ENCODE data around the gene RHEX.

The RHEX gene

GRCh38 chr1:206114692-206115640 is 62.0 kb downstream of the RHEX start:
- FAIRE-seq, result no peak
- no peak for DNase-seq (ENCODE audit: low spot score)

DNA sequence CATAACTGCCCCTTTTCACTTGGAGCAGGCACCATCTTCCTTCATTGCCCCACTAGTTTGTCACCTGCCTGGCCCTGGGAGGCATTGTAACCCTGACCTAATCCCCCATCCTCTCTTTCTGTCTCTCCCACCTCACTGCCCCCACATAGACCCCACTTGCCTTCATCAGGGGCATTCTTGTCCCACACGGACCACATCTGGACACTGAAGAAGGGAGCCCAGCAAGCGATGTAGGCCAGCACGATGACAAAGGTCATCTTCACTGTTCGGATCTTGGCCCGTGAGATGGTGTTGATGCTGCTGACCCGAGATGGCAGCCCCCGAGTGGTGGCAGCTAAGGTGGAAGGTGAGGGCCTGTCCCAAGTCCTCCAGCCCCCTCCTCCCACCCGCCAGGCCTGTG is 62.8 kb downstream of the RHEX start:
- DNase-seq (ENCODE audit: low spot score) (no peak), FAIRE-seq (no peak)

DNA sequence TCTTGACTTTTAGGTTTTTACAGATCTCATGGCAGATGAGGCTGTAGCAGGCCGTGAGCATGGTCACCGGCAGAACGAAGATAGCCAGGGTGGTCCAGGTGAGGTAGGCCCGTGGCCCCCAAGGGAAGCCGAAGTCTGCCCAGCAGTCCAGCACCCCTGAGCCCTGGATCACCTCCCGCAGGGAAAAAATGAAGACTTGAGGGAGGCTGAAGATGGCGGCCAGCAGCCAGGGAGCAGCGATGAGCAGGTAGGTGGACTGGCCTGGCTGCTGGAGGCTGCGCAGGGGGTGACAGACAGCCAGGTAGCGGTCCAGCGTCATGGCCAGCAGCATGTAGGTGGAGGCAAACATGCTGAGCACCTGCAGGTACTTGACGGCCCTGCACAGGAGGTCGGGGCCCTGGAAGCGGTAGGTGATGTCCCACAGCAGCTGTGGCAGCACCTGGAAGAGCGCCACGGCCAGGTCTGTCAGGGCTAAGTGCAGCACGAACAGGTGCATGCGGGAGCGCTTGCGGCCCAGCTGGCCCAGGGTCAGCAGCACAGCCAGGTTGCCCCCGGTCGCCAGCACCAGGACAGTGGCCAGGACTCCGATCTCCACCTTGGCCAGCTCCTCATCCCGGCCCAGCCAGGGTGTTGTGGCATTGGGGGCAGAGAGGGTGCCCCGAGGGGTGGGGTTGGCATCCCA is 63.4 kb downstream of the RHEX start:
- no peak for FAIRE-seq
- DNase-seq (ENCODE audit: low spot score), result no peak

GRCh38 chr1:206116873-206117150 is 63.8 kb downstream of the RHEX start:
- no peak for FAIRE-seq

GRCh38 chr1:206117151-206117948 is 64.4 kb downstream of the RHEX start, which contains the start of gene AVPR1B:
TSS of gene AVPR1B (minus strand) at chr1:206117388. CDS start at chr1:206116890, 498 bp downstream.
- no peak for FAIRE-seq
- DNase-seq (ENCODE audit: low spot score), result no peak

More at GRCh38 chr1:206116873-206117150, 63.8 kb downstream of the RHEX start:
- no peak for DNase-seq (ENCODE audit: low spot score)

DNA sequence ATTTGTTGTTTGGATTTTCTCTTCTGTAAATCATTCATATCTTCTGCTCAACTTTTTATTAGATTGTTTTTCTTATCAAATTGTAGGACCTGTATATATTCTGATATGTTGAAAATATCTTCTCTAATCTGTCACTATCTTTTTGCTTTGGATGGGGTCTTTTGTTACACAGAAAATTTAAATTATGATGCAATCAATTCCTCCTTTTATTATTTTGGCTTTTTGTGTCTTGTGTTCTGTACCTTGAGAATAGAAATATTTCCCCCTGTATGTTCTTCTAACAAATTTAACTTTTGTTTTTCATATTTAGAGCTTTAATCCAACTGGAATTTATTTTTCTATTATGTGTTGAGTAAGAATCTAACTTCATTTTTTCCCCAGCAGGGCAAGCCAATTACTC is 67.4 kb downstream of the RHEX start:
- FAIRE-seq, result no peak
- no peak for DNase-seq (ENCODE audit: low spot score)

- FAIRE-seq, result no peak
- DNase-seq (ENCODE audit: low spot score), result no peak
Observed at GRCh38 chr1:206121269-206121668, 68.3 kb downstream of the RHEX start.

DNA sequence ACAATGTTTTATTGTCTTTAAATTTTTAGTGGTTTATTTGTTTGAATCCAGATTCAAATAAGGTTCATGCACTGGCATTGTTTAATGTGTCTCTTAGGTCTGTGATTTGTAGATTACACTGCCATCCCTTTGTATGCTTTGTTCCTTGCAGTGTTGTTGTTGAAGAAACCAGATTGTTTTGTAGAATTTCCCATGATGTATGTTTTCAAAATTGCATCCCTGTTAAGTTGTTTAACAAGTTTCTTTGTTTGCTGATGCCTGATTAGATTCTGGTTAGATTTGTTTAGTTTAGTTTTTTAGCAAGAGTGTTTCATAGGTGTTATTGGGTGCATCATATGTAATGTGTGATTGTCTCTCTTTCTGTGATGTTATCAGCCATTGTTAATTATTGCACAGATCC is 69.7 kb downstream of the RHEX start:
- FAIRE-seq, result no peak
- no peak for DNase-seq (ENCODE audit: low spot score)

DNA sequence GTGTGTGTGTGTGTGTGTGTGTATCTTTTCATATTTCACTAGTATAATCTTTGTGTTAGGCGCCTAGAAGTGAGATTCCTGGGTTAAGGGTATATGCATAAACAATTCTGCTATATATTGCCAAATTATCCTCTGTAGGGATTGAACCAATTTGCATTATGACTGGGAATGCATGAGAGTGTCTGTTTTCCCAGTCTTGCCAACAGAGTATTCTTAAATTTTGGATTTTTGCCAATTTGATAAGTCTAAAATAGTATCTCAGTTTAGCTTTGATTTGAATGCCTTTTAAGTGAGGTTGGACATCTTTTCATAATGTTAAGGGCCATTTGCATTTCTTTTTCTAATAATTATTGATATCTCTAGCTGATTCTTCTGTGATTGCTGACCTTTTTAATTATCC is 72.4 kb downstream of the RHEX start:
- DNase-seq (ENCODE audit: low spot score) (no peak), FAIRE-seq (no peak)

GRCh38 chr1:206127336-206127735 is 74.4 kb downstream of the RHEX start:
- DNase-seq (ENCODE audit: low spot score) (no peak), FAIRE-seq (no peak)

GRCh38 chr1:206128196-206128595 is 75.2 kb downstream of the RHEX start:
- DNase-seq (ENCODE audit: low spot score) (no peak), FAIRE-seq (no peak)

DNA sequence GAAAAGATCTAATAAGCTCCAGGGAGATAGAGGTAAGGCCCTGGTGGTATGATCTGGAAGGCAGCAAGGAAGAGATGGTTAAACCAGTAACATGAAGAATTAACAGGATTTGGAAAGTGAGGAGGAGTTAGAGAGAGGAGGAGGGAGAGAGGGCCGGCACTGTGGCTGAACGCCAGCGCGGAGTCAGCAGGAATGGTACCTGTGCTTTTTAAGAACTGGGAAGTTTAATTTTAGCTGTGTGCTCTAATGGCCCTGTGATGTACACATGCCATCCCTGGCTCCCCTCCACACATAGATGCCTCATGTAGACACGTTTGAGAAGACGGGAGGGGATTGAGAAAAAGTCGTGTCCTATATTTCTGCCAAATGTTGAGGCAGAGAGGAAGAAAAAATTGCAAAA is 78.1 kb downstream of the RHEX start:
- FAIRE-seq, result no peak
- DNase-seq (ENCODE audit: low spot score), result no peak

GRCh38 chr1:206133751-206134415 is 80.9 kb downstream of the RHEX start:
- DNase-seq (ENCODE audit: low spot score) (no peak), FAIRE-seq (no peak)

DNA sequence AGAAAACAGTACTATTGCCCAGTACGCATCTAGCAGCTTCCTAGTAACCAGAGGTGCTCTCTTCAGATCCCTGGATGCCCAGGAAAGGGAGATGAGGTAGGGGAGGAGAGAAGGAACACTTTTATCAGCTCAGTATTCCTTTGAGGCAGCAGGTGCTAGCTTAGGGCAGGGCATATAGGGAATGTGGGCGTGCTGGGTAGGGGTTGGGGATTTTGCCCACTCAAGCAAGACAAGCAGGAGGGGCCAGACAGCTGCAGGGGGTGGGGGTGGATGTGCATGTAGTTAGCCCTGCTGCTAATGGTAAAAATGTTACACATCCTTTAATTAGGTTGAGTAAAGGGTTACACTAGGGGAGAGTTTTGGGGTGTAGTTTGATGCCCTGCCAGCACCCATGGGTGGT is 82.3 kb downstream of the RHEX start:
- FAIRE-seq, result no peak
- DNase-seq (ENCODE audit: low spot score), result no peak

- no peak for FAIRE-seq
- DNase-seq (ENCODE audit: low spot score), result no peak
Observed at GRCh38 chr1:206136241-206136640, 83.3 kb downstream of the RHEX start.

GRCh38 chr1:206142011-206142410 is 89.0 kb downstream of the RHEX start:
- no peak for DNase-seq (ENCODE audit: low spot score)

DNA sequence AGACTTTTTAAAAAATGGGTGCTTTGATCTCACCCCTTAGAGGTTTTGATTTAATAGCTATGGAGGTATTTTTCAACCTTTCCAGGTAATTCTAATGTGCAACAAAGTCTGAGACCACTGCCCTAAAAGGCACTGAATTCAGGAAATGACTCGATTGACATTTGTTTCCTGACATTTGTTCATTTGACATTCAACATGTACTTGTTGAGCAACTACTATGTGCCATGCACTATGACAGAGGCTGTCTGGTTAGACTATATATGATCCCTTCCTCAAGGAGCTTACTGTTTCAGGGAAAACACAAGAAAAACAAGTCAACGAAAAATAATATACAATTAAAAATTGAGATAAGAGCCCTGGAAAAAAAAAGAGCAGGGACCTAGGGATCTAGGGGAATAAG is 89.8 kb downstream of the RHEX start:
- DNase-seq (ENCODE audit: low spot score) (no peak), FAIRE-seq (no peak)

More at GRCh38 chr1:206142011-206142410, 89.0 kb downstream of the RHEX start:
- no peak for FAIRE-seq

- DNase-seq (ENCODE audit: low spot score), result no peak
- FAIRE-seq, result no peak
Observed at GRCh38 chr1:206143537-206144172, 90.7 kb downstream of the RHEX start.

DNA sequence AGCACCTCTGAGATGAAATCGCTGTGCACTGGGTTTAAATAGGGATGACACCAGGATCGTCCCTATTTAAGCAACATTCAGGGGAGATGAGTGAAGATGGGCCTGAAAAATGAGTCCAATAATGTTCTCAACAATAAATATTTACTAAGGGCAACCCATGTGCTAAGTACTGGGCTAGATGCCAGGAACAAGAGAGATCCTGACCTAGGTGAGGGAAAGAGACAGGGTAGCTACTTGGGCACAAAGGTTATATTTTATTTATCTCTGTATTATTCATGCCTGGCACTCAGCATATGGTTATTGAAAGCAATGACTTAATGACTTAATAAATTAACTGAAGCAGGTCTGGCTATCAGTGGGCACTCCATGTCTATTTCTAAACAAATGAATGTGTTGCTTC is 91.6 kb downstream of the RHEX start:
- DNase-seq (ENCODE audit: low spot score), result no peak
- no peak for FAIRE-seq

GRCh38 chr1:206145771-206146290 is 92.9 kb downstream of the RHEX start:
- FAIRE-seq (no peak), DNase-seq (ENCODE audit: low spot score) (no peak)
